Measurements from ENCODE around the gene MARK3. TPM values are rescaled to one million over a fixed set of nuclear protein-coding genes. Genes with fewer than 3 reads are reported as not detected.

MARK3 gene
- total and polyA plus RNA-seq, 10 of the 15 experiments (the other 5 are each of a cell fraction or from before 2014, with no cell fraction given) = 10.7 to 75.1 (median 41.4) TPM

GRCh38 chr14:103546652-103547454 lies 161.6 kb downstream of the MARK3 start (continued):
- TF ChIP-seq TCF3 (IDR thresholded peaks at IDR 0.05; ENCODE audit: borderline replicate concordance, insufficient read depth, low read depth, low read length) (peak; percentile 71; the same call in 1 of the 2 replicates), YBX1 (IDR thresholded peaks at IDR 0.05) (no peak), RELA (IDR thresholded peaks at IDR 0.05; ENCODE audit: borderline replicate concordance, partially characterized antibody) (peak; percentile 68), GATAD2B (conservative IDR thresholded peaks at IDR 0.05; ENCODE audit: low read depth) (0 out of 2 replicates have a peak, but pooled peaks have one; percentile 37), ZNF687 (IDR thresholded peaks at IDR 0.05) (no peak), STAT1 (conservative IDR thresholded peaks at IDR 0.05) (no peak), BHLHE40 (IDR thresholded peaks at IDR 0.05; ENCODE audit: borderline replicate concordance in 1 of 2, low read depth in 2 of 2, low read length in 1 of 2) (peak; percentile 28 to 66; a peak in 2 of 4 replicates), IRF3 (IDR thresholded peaks at IDR 0.05) (no peak), TCF12 (IDR thresholded peaks at IDR 0.05; ENCODE audit: low read depth, low read length) (peak; percentile 68; the same call in 1 of the 2 replicates), JUNB (IDR thresholded peaks at IDR 0.05) (no peak), NKRF (conservative IDR thresholded peaks at IDR 0.05) (no peak), MLLT1 (IDR thresholded peaks at IDR 0.05) (no peak), CUX1 (IDR thresholded peaks at IDR 0.05; ENCODE audit: insufficient replicate concordance, low read depth, low read length) (no peak), EED (IDR thresholded peaks at IDR 0.05; ENCODE audit: low read depth) (no peak)

Measured in GM12878 (cell line).